Activated B cell treated with CpG ODN at 0.5 μM for 24 hours (primary cell): ENCODE measurements around the gene UBAC2. TPM values are rescaled to one million over a fixed set of nuclear protein-coding genes. Genes with fewer than 3 reads are reported as not detected.

Experiments used
- ATAC-seq: fragments of 200-7000 bp; cut with Tn5 transposase; one replicate; pipeline ENCODE4 v1.10.0; 2021; ENCODE audit warnings: low read depth, mild to moderate bottlenecking, moderate library complexity
- CTCF ChIA-PET: fragments of 350-600 bp; sonication (Branson Sonifier 250); formaldehyde crosslinking; loops from one replicate; lab custom pipeline; 2021; ENCODE audit warnings: antibody characterized with exemption; lab: Charles Lee
- POLR2A ChIA-PET: fragments of 350-600 bp; sonication (Branson Sonifier 250); formaldehyde crosslinking; loops from one replicate; lab custom pipeline; 2021; ENCODE audit warnings: antibody characterized with exemption; lab: Charles Lee
- DNase-seq: peaks from one replicate; pipeline ENCODE4 v3.0.0; 2022
- H3K27ac Mint-ChIP-seq: one replicate; pipeline ENCODE4 v1.8.0; 2020; ENCODE audit warnings: mixed read lengths
- H3K27me3 Mint-ChIP-seq: one replicate; pipeline ENCODE4 v1.8.0; 2021; ENCODE audit warnings: mixed read lengths
- H3K36me3 Mint-ChIP-seq: one replicate; pipeline ENCODE4 v1.8.0; 2021; ENCODE audit warnings: low read depth, mixed read lengths
- H3K4me1 Mint-ChIP-seq: one replicate; pipeline ENCODE4 v1.8.0; 2021; ENCODE audit warnings: mixed read lengths
- H3K4me3 Mint-ChIP-seq: one replicate; pipeline ENCODE4 v1.8.0; 2020; ENCODE audit warnings: mild to moderate bottlenecking, mixed read lengths
- H3K9me3 Mint-ChIP-seq: one replicate; pipeline ENCODE4 v1.8.0; 2020; ENCODE audit warnings: mixed read lengths
- CTCF ChIP-seq: fragments of 200-600 bp; IDR thresholded peaks from one replicate; pipeline ENCODE4 v1.8.0; 2022; ENCODE audit warnings: antibody characterized with exemption, mild to moderate bottlenecking
- intact Hi-C: fragments of 100-400 bp; cut with micrococcal nuclease; formaldehyde crosslinking; loops from one replicate; pipeline ENCODE4 v1.15.1; 2024
- total RNA-seq: library from RNA; stranded (reverse); gene quantifications from 2 replicates; pipeline ENCODE4 v1.2.3, GENCODE V29; 2022

UBAC2 gene
- total RNA-seq, 1 donor from 2014 or later, result 51.0 TPM

- Mint-ChIP-seq H3K27ac (peak overlapping the region; percentile 98), H3K27me3 (no peaks in the 10 kb centered on the region), H3K4me3 (peak overlapping the region; percentile 72), H3K4me1 (peaks cover 92% of the 10 kb centered on the region), H3K9me3 (no peaks in the 10 kb centered on the region), H3K36me3 (peaks cover 24% of the 10 kb centered on the region)
- intact Hi-C loops, result loop anchor here (1.0 to 10.0 kb wide), 4 partner anchors 56 to 1299 kb away; partner anchors contain the start of gene TMTC4
- CTCF ChIA-PET, result interaction anchor here (1.0 to 5.4 kb wide), 12 partner anchors 11 to 200 kb away, joined by 3 to 35 read pairs (median 4); partner anchors contain the start of gene GPR183
- TF ChIP-seq CTCF, result no peak
- POLR2A ChIA-PET, result interaction anchor here (0.6 to 4.2 kb wide), 34 partner anchors 10 to 200 kb away, joined by 3 to 75 read pairs (median 8); partner anchors contain the start of genes GPR18, GPR183, TM9SF2 and UBAC2
- DNase-seq (peak; percentile 70), ATAC-seq (peak; percentile 63)
These were observed 175.5 kb downstream of the UBAC2 start for GRCh38 chr13:99376132-99376531.

- Mint-ChIP-seq H3K36me3 (peaks cover 22% of the 10 kb centered on the region), H3K9me3 (no peaks in the 10 kb centered on the region), H3K27me3 (no peaks in the 10 kb centered on the region), H3K27ac (peak overlapping the region; percentile 98), H3K4me1 (peaks cover 96% of the 10 kb centered on the region), H3K4me3 (peak overlapping the region; percentile 72)
- DNase-seq, result no peak
- no peak for ATAC-seq
- ChIA-PET POLR2A (interaction anchor here (0.9 to 4.2 kb wide), 20 partner anchors 10 to 177 kb away, joined by 3 to 75 read pairs (median 8); partner anchors contain the start of genes GPR18, GPR183 and UBAC2), CTCF (interaction anchor here (1.3 to 5.4 kb wide), 8 partner anchors 11 to 201 kb away, joined by 3 to 35 read pairs (median 7); no protein-coding TSS in a partner anchor)
- no peak for TF ChIP-seq CTCF
- intact Hi-C loops, result loop anchor here (1.0 to 10.0 kb wide), 4 partner anchors 55 to 1298 kb away; partner anchors contain the start of gene TMTC4
These were observed 176.3 kb downstream of the UBAC2 start for GRCh38 chr13:99376924-99377323.

- no peak for TF ChIP-seq CTCF
- H3K27ac Mint-ChIP-seq, result peak overlapping the region; percentile 98
- ChIA-PET POLR2A (interaction anchor here (1.3 to 4.0 kb wide), 5 partner anchors 10 to 107 kb away, joined by 3 to 49 read pairs (median 8); no protein-coding TSS in a partner anchor), CTCF (interaction anchor here (0.6 to 12.6 kb wide), 4 partner anchors 10 to 108 kb away, joined by 3 to 203 read pairs (median 30); no protein-coding TSS in a partner anchor)
- ATAC-seq (no peak), DNase-seq (no peak)
- intact Hi-C loops, result loop anchor here (10.0 kb wide), 1 partner anchor 1297 kb away; the partner anchor contains the start of gene TMTC4
- no peaks in the 10 kb centered on the region for H3K9me3 Mint-ChIP-seq
- H3K4me1 Mint-ChIP-seq, result peaks cover 96% of the 10 kb centered on the region
- H3K4me3 Mint-ChIP-seq, result no peak overlapping the region
- no peaks in the 10 kb centered on the region for H3K27me3 Mint-ChIP-seq
- peaks cover 17% of the 10 kb centered on the region for H3K36me3 Mint-ChIP-seq
These were observed 177.0 kb downstream of the UBAC2 start for GRCh38 chr13:99377641-99378040.

GRCh38 chr13:99378985-99379733 lies 178.5 kb downstream of the UBAC2 start:
- no peak for TF ChIP-seq CTCF
- peaks cover 96% of the 10 kb centered on the region for H3K4me1 Mint-ChIP-seq
- CTCF ChIA-PET, result interaction anchor here (1.3 to 12.6 kb wide), 3 partner anchors 9 to 58 kb away, joined by 3 to 203 read pairs (median 4); no protein-coding TSS in a partner anchor
- no peaks in the 10 kb centered on the region for H3K9me3 Mint-ChIP-seq
- peak overlapping the region; percentile 29 for H3K4me3 Mint-ChIP-seq
- ATAC-seq (no peak), DNase-seq (no peak)
- H3K27me3 Mint-ChIP-seq, result no peaks in the 10 kb centered on the region
- peaks cover 15% of the 10 kb centered on the region for H3K36me3 Mint-ChIP-seq
- peak overlapping the region; percentile 74 for H3K27ac Mint-ChIP-seq
- POLR2A ChIA-PET, result interaction anchor here (1.2 to 1.5 kb wide), 3 partner anchors 41 to 109 kb away, joined by 3 to 4 read pairs (median 3); no protein-coding TSS in a partner anchor
- intact Hi-C loops, result loop anchor here (10.0 kb wide), 1 partner anchor 1296 kb away; the partner anchor contains the start of gene TMTC4
